Fibroblast of the aortic adventitia (primary cell): ENCODE results near the gene MTURN. TPM values are rescaled to one million over a fixed set of nuclear protein-coding genes. Genes with fewer than 3 reads are reported as not detected.
"Not testable (repeated sequence)": the region's sequence is repeated elsewhere in the genome, so short reads cannot be mapped to it uniquely, and the experiment has no call there.

ENCODE experiments used
- DNase-seq: peaks from one replicate; pipeline ENCODE4 v3.0.0-alpha.2; 2010; ENCODE audit warnings: low read depth
- H3K4me3 ChIP-seq: 2 replicates; pipeline ENCODE4 v1.5.1; 2011; ENCODE audit warnings: low read depth, mild to moderate bottlenecking, control low read depth, low read length, moderate library complexity
- total RNA-seq: library from RNA; depleted of rRNA; stranded (reverse); fragments of >200 nt; gene quantifications from 2 replicates; pipeline ENCODE4 v1.2.3, GENCODE V29; 2012; ENCODE audit warnings: low replicate concordance
- TF ChIP-seq, protein P1 (sequence below): IDR thresholded peaks from 2 replicates; pipeline ENCODE4 v1.5.1; 2011; ENCODE audit warnings: mild to moderate bottlenecking, low read length, control low read depth, inconsistent platforms; ENCODE audit not compliant: insufficient read depth

MTURN gene
- total RNA-seq, 1 donor, result 29.8 TPM

- no peak for DNase-seq
- TF ChIP-seq, protein P1, sequence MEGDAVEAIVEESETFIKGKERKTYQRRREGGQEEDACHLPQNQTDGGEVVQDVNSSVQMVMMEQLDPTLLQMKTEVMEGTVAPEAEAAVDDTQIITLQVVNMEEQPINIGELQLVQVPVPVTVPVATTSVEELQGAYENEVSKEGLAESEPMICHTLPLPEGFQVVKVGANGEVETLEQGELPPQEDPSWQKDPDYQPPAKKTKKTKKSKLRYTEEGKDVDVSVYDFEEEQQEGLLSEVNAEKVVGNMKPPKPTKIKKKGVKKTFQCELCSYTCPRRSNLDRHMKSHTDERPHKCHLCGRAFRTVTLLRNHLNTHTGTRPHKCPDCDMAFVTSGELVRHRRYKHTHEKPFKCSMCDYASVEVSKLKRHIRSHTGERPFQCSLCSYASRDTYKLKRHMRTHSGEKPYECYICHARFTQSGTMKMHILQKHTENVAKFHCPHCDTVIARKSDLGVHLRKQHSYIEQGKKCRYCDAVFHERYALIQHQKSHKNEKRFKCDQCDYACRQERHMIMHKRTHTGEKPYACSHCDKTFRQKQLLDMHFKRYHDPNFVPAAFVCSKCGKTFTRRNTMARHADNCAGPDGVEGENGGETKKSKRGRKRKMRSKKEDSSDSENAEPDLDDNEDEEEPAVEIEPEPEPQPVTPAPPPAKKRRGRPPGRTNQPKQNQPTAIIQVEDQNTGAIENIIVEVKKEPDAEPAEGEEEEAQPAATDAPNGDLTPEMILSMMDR, result no peak
- H3K4me3 ChIP-seq, result no peak overlapping the region
These were observed 51.9 kb downstream of the MTURN start for GRCh38 chr7:30186725-30187124.

DNA sequence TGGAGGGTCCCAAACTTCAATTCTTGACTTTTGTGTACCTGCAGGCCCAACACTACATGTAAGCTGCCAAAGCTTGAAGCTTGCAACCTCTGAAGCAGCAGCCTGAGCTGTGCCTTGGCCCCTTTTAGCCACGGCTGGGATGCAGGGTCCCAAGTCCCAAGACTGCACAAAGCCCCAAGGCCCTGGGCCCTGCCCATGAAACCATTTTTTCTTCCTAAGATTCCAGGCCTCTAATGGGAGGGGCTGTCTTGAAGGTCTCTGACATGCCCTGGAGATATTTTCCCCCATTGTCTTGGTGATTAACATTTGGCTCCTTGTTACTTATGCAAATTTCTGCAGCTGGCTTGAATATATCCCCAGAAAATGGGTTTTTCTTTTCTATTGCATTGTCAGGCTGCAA lies 52.7 kb downstream of the MTURN start:
- no peak overlapping the region for H3K4me3 ChIP-seq
- DNase-seq, result no peak
- TF ChIP-seq, protein P1, result no peak

DNA sequence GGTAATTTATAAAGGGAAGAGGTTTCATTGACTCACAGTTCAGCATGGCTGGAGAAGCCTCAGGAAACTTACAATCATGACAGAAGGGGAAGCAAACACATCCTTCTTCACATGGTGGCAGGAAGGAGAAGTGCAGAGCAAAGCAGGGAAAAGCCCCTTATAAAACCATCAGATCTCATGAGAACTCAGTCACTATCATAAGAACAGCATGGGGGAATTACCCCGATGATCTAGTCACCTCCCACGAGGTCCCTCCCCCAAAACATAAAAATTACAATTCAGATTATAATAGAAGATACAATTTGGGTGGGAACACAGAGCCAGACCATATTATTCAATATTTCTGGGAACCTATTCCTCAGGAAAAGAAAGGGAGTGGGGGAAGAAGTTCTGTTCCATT lies 53.6 kb downstream of the MTURN start:
- H3K4me3 ChIP-seq, DNase-seq: not testable (repeated sequence)

DNA sequence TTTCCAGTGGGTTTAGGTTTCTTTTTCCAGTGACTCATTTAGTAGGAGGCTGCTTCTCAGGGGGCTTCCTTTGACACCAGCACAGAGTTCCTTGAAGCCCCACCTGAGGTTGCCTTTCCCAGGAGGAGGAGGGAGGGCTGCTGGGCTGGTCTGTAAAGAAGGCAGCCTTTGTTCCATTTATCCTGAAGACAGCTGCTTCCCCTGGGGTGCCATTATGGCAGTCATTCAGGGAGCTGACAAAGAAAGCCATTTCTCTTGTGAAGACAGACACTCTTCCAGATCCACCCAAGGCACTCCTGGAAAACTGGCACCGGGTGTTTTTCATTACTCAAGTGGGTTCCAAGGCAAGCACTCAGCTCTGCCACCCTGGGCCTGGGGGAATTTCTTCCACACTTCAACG lies 54.0 kb downstream of the MTURN start:
- TF ChIP-seq, protein P1, result no peak
- H3K4me3 ChIP-seq, result no peak overlapping the region
- no peak for DNase-seq

DNA sequence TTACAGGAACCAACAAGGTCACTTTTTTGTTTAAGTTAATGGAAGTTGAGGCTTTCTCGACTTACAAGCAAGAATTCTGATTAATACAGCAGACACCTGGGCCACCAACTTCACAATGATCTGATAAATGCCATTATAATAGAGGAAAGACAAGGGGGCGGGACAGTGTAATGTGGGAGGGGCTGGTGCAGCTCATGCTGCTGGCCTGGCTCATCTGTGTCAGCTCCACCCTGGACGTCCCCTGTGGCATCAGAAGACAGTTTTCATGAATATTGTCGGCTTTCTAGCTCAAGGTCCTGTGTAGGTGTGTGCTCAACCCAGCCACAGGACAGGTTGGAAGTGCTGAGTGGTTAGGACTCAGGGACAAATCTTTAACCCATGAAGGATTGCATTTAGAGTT lies 57.0 kb downstream of the MTURN start:
- DNase-seq, result no peak
- TF ChIP-seq, protein P1, result no peak
- H3K4me3 ChIP-seq, result no peak overlapping the region

DNA sequence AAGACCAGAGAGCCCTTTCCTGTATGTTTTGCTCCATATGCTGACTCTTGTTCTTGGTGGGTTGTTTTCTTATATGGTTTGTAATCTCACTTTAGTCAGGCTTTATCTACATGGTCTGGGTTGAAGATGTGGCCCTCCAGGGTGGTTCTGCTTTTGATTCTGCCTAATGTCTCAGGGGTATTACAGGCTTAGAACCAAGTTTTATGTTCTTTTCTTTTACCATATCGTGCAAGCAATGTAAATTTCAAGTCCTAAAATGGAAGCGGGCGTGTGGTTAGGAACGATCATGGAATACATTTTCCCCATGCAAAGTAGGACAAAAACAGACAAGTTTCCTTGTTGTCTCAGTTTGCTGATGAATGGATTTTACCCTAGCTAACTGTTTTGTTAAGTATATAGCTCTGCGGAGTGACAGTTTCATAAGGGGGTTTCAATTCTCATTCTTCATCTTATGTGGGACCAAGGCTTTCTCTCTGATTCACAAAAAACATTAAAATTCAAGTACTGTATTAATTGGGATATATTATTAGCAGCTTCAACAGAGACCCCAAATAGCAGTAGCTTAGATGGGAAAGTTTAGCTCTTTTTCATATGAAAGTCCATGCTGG lies 58.7 kb downstream of the MTURN start:
- DNase-seq, result no peak
- no peak overlapping the region for H3K4me3 ChIP-seq
- TF ChIP-seq, protein P1, result no peak

- no peak overlapping the region for H3K4me3 ChIP-seq
- TF ChIP-seq, protein P1, result no peak
- DNase-seq, result no peak
These were observed 61.6 kb downstream of the MTURN start for GRCh38 chr7:30196408-30196807.
